ENCODE results near the gene GPI.

The GPI gene

DNA sequence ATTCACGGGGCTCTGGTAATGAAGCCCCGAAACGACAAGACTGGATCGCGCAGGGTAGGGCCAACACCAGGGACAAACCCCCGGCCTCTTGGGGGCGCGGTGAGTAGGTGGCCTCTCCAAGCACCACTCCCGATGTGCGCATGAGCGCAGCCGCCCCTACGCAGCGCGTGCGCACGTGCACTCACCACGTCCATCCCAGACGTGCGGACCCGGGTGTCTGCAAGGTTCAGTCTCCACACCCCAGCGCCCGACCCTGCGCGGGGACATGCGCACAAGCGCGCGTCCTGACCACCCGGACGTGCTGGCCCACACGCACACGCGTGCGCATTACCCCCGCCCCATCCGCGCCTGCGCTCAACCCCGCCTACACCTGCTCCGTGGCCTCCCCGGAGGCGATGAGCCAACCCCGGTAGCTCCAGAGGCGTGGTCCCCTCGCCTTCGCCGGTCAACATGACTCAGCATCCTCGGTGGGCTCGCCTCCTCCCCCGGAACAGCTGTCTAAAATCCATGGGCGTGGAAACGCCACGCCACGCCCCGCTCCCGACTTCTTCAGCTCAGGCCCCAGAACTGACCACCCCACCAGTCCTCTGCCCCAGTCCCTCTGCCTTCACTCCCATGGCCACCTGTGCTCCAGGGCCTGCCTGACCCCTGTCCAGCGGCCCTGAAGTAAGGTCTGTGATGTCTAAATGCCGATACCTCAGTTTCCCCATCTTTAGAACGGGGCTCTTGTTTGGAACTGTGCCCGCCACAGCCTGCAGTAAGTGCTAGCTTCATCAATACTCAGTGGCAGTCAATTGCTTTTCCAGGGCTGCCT lies 5.6 kb upstream of the GPI start:
- WGBS, 2 experiments (ENCODE audit: insufficient coverage in 2 of 2): 8 to 9% methylated on average over 56 to 58 of the region's 61 CpGs
- peak overlapping the region; percentile 38 for H3K4me3 ChIP-seq (ENCODE audit: extremely low read depth, insufficient read depth, low read length, poor library complexity, severe bottlenecking)

DNA sequence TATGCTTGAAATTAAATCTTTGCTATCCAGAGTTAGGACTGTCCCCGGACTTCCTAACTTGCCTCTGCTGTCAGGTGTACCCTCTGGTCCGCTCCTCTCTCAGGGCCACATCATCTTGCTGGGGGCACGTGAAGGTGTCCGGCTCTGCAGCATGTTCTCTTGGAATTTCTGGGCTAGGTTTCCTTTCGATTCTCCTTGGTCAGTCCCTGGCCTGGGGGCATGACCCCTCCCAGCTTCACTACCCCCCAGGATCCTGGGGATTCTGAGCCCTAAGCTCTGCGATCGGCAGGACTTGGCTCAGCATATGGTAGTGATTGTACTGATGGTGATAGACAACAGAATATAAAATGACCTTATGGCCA lies 5.1 kb upstream of the GPI start:
- peaks cover 7% of the 10 kb centered on the region for H3K4me1 ChIP-seq (ENCODE audit: control insufficient read depth, insufficient read depth, low read length, poor library complexity, severe bottlenecking)
- no peaks in the 10 kb centered on the region for H3K9me3 ChIP-seq (ENCODE audit: control insufficient read depth, low read length)
- peaks cover 7% of the 10 kb centered on the region for H3K36me3 ChIP-seq (ENCODE audit: control insufficient read depth, insufficient read depth, low read length)
- peak overlapping the region; percentile 65 for H3K27ac ChIP-seq (ENCODE audit: low read depth, low read length, severe bottlenecking)
- peak overlapping the region; percentile 38 for H3K4me3 ChIP-seq (ENCODE audit: extremely low read depth, insufficient read depth, low read length, poor library complexity, severe bottlenecking)
- 93 to 94% methylated on average over 6 of the region's 7 CpGs for WGBS, 2 experiments (ENCODE audit: insufficient coverage in 2 of 2)

More for the DNA sequence above, 5.6 kb upstream of the GPI start:
- peak overlapping the region; percentile 65 for H3K27ac ChIP-seq (ENCODE audit: low read depth, low read length, severe bottlenecking)
- H3K4me1 ChIP-seq (ENCODE audit: control insufficient read depth, insufficient read depth, low read length, poor library complexity, severe bottlenecking): peaks cover 7% of the 10 kb centered on the region
- no peaks in the 10 kb centered on the region for H3K9me3 ChIP-seq (ENCODE audit: control insufficient read depth, low read length)
- H3K36me3 ChIP-seq (ENCODE audit: control insufficient read depth, insufficient read depth, low read length): peaks cover 13% of the 10 kb centered on the region

DNA sequence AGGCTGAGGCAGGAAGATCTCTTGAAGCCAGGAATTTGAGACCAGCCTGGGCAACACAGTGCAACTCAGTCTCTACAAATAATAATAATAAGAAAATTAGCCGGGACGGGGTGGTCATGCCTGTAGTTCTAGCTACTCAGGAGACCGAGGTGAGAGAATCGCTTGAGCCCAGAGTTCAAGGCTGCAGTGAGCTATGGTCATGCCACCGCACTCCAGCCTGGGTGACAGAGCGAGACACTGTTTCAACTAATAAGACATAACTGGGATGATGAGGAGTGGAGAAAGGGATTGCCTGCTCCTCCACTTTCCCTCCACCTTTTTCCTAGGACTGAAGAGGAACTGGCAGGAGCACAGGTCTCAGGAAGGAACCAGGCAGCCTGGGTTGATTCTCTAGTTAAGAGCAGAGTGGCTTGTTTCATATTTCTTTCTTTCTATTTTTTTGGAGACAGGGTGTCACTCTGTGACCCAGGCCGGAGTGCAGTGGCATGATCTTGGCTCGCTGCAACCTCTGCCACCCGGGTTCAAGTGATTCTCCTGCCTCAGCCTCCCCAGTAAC lies 4.6 kb upstream of the GPI start:
- 84 to 92% methylated on average over 7 of the region's 9 CpGs for WGBS, 2 experiments (ENCODE audit: insufficient coverage in 2 of 2)
- H3K36me3 ChIP-seq (ENCODE audit: control insufficient read depth, insufficient read depth, low read length): peaks cover 3% of the 10 kb centered on the region

DNA sequence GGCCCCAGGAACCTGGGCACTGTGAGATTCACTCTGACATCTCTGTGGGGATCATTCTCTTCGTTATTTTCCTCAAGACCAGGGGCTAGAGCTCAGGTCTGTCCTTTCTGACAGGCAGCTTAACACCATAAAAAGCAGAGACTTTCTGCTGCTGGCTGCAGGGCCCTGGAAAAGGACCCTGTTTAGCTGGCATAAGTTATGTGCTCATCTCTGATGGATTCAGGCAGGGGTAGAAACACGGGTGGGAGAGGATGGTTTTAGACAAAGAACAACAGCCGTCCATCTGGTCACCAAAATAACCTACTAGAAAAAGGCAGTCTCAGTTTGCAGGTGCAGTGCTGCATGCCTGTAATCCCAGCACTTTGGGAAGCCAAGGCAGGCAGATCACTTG lies 2.3 kb upstream of the GPI start:
- no peaks in the 10 kb centered on the region for H3K9me3 ChIP-seq (ENCODE audit: control insufficient read depth, low read length)
- no peak overlapping the region for H3K4me3 ChIP-seq (ENCODE audit: extremely low read depth, insufficient read depth, low read length, poor library complexity, severe bottlenecking)
- no peak overlapping the region for H3K27ac ChIP-seq (ENCODE audit: low read depth, low read length, severe bottlenecking)
- H3K4me1 ChIP-seq (ENCODE audit: control insufficient read depth, insufficient read depth, low read length, poor library complexity, severe bottlenecking): peaks cover 7% of the 10 kb centered on the region
- 80 to 100% methylated on average over 1 of the region's 3 CpGs for WGBS, 2 experiments (ENCODE audit: insufficient coverage in 2 of 2)
- peaks cover 14% of the 10 kb centered on the region for H3K36me3 ChIP-seq (ENCODE audit: control insufficient read depth, insufficient read depth, low read length)

More for the DNA sequence above, 4.6 kb upstream of the GPI start:
- Histone ChIP-seq H3K4me3 (ENCODE audit: extremely low read depth, insufficient read depth, low read length, poor library complexity, severe bottlenecking) (no peak overlapping the region), H3K27ac (ENCODE audit: low read depth, low read length, severe bottlenecking) (no peak overlapping the region), H3K9me3 (ENCODE audit: control insufficient read depth, low read length) (no peaks in the 10 kb centered on the region), H3K4me1 (ENCODE audit: control insufficient read depth, insufficient read depth, low read length, poor library complexity, severe bottlenecking) (peaks cover 7% of the 10 kb centered on the region)

DNA sequence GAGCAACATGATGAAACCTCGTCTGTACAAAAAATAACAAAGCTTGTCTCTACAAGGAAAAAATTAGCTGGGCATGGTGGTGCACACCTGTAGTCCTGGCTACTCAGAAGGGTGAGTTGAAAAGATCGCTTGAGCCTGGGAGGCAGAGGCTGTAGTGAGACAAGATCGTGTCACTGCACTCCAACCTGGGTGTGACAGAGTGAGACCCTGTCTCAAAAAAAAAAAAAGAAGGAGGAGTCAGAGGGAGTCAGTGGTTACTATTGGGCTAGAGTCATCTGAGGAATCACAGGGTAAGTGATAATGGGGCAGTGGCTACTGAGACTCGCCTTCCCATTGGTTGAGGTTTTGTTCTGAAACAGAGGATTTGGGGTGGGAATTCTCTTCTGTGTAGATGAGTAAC lies 1.9 kb upstream of the GPI start:
- Histone ChIP-seq H3K4me3 (ENCODE audit: extremely low read depth, insufficient read depth, low read length, poor library complexity, severe bottlenecking) (no peak overlapping the region), H3K9me3 (ENCODE audit: control insufficient read depth, low read length) (no peaks in the 10 kb centered on the region), H3K36me3 (ENCODE audit: control insufficient read depth, insufficient read depth, low read length) (peaks cover 18% of the 10 kb centered on the region), H3K27ac (ENCODE audit: low read depth, low read length, severe bottlenecking) (no peak overlapping the region), H3K4me1 (ENCODE audit: control insufficient read depth, insufficient read depth, low read length, poor library complexity, severe bottlenecking) (peaks cover 7% of the 10 kb centered on the region)
- 74 to 78% methylated on average over 4 of the region's 4 CpGs for WGBS, 2 experiments (ENCODE audit: insufficient coverage in 2 of 2)

DNA sequence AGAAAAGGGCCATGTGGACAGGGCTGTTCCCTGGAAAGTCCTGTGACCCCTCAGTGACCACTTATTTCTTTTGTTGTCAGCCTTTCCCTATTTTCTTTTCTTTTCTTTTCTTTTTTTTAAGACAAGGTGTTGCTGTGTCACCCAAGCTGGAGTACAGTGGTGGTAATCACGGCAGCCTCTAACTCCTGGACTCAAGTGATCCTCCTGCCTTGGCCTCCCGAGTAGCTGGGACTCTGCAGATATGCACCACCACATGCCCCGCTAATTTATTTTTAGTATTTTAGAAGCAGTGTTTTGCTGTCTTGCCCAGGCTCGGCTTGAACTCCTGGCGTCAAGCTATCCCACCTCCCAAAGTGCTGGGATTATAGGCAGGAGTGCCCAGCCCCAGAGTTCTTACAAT lies 1.1 kb upstream of the GPI start:
- WGBS, 2 experiments (ENCODE audit: insufficient coverage in 2 of 2): 95 to 100% methylated on average over 1 to 4 of the region's 5 CpGs
- Histone ChIP-seq H3K4me3 (ENCODE audit: extremely low read depth, insufficient read depth, low read length, poor library complexity, severe bottlenecking) (no peak overlapping the region), H3K36me3 (ENCODE audit: control insufficient read depth, insufficient read depth, low read length) (peaks cover 27% of the 10 kb centered on the region), H3K4me1 (ENCODE audit: control insufficient read depth, insufficient read depth, low read length, poor library complexity, severe bottlenecking) (no peaks in the 10 kb centered on the region), H3K9me3 (ENCODE audit: control insufficient read depth, low read length) (no peaks in the 10 kb centered on the region), H3K27ac (ENCODE audit: low read depth, low read length, severe bottlenecking) (no peak overlapping the region)

DNA sequence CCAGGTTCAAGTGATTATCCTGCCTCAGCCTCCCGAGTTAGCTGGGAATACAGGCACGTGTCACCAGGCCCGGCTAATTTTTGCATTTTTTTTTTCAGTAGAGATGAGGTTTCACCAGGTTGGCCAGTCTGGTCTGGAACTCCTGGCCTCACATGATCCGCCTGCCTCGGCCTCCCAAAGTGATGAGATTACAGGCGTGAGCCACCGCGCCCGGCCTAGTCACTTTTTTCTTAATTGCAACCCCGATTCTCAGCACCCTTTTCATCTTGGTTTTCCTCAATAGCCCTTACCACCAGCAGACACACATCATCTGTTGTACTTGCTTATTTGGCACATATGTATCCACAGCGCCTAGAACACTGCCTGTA lies 550 bp upstream of the GPI start:
- Histone ChIP-seq H3K36me3 (ENCODE audit: control insufficient read depth, insufficient read depth, low read length) (peaks cover 32% of the 10 kb centered on the region), H3K27ac (ENCODE audit: low read depth, low read length, severe bottlenecking) (no peak overlapping the region), H3K4me3 (ENCODE audit: extremely low read depth, insufficient read depth, low read length, poor library complexity, severe bottlenecking) (peak overlapping the region; percentile 79), H3K4me1 (ENCODE audit: control insufficient read depth, insufficient read depth, low read length, poor library complexity, severe bottlenecking) (no peaks in the 10 kb centered on the region), H3K9me3 (ENCODE audit: control insufficient read depth, low read length) (no peaks in the 10 kb centered on the region)
- WGBS, 2 experiments (ENCODE audit: insufficient coverage in 2 of 2): 86 to 87% methylated on average over 10 to 11 of the region's 11 CpGs

DNA sequence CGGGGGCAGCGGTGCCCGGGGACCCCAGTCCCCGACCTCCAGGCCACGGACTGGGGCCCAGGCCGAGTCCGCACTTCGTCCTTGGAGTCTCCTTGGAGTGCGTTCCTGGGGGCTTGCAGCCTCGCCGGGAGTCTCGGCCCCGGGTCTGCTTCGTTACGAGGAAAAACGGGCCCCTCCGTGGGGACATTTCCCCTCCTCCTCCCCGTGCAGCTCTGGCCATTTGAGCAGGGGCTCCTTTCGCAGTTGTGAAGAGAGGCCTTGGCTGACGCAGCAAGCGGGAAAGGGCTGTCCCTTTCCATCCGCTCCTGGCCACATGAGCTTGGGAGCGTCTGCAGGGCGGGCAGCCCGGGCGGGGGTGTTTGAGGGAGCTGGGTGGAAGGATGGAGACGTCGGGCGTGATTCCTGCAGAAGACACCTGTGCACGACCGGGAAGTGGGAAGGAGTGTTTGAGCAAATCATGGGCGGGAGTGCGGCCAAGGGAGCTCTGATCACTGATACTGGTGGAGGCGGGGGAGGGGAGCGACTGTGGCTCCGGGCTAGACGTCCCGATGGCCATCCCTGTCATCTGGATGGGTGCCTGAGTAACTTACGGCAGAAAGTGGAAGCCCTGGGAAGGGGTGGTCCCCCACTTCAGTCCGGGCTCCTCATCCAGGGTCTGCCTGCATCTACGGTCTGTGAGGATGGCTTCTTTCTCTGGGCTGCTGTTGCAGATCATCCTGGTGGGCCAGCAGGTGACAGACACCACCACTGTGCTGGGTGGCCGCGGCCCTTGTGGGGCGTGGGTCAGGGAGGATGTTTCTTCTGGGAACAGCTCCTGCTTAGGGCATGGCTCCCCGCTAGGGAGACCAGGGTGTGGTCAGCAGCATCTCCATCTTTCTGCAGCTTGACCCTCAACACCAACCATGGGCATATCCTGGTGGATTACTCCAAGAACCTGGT lies 736 bp downstream of the GPI start:
- Histone ChIP-seq H3K36me3 (ENCODE audit: control insufficient read depth, insufficient read depth, low read length) (peaks cover 39% of the 10 kb centered on the region), H3K4me1 (ENCODE audit: control insufficient read depth, insufficient read depth, low read length, poor library complexity, severe bottlenecking) (no peaks in the 10 kb centered on the region), H3K9me3 (ENCODE audit: control insufficient read depth, low read length) (no peaks in the 10 kb centered on the region), H3K27ac (ENCODE audit: low read depth, low read length, severe bottlenecking) (no peak overlapping the region), H3K4me3 (ENCODE audit: extremely low read depth, insufficient read depth, low read length, poor library complexity, severe bottlenecking) (peak overlapping the region; percentile 79)
- WGBS, 2 experiments (ENCODE audit: insufficient coverage in 2 of 2): 13% methylated on average over 38 of the region's 45 CpGs

DNA sequence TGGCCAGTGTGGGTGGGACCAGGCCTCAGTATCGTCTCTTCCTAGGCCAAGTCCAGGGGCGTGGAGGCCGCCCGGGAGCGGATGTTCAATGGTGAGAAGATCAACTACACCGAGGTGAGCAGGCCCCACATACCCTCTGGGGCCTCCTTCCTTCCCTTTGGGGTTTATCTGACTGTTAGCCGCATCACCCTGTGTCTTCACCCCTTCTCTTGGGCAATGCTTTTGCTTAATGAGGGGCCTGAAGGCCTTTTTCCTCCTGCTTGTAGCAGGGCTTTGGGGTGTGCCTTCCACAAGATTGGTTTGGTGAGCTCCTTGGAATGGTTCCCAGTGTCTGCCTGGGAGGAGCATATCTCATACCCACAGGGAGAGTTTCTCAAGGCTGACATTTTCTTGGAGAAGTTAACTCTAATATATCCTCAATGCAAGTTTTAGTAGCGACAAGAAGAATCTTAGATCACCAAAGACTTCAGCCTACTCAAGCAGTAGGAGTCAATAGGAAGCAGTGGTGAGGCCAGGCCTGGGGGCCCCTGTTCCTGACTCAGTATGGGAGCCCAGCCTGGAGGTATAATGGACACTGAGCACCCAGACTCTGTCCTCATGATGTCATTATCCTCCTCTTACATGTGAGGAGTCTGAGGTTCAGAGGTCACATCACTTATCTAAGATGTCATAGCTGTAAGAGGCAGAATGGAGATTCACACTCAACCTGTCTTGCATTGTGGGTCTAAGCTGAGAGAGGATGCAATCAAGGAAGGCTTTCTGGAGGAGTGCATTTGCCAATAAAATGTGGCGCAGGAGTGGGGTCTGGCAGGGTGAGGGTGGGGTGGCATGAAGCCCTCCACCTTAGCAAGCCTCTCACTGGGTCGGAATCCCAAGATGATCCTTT lies 2.0 kb downstream of the GPI start:
- H3K27ac ChIP-seq (ENCODE audit: low read depth, low read length, severe bottlenecking): no peak overlapping the region
- 92 to 100% methylated on average over 6 to 9 of the region's 10 CpGs for WGBS, 2 experiments (ENCODE audit: insufficient coverage in 2 of 2)
- no peaks in the 10 kb centered on the region for H3K4me1 ChIP-seq (ENCODE audit: control insufficient read depth, insufficient read depth, low read length, poor library complexity, severe bottlenecking)
- H3K9me3 ChIP-seq (ENCODE audit: control insufficient read depth, low read length): no peaks in the 10 kb centered on the region
- peaks cover 46% of the 10 kb centered on the region for H3K36me3 ChIP-seq (ENCODE audit: control insufficient read depth, insufficient read depth, low read length)
- H3K4me3 ChIP-seq (ENCODE audit: extremely low read depth, insufficient read depth, low read length, poor library complexity, severe bottlenecking): no peak overlapping the region

DNA sequence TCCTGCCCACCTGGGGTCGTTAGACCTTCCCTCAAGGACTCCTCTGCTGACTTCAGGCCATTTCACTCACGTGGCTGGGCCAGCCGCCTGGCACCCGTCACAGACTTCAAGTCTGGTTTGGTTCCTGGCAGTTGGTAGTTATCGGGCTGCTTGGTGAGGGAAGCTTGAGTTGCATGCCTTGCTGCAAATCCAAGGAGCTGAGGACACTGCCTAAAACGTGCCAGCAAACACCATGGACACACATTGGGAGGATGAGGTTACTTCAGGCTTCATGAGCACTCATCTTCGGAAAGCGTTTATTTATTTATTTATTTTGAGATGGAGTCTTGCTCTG lies 2.6 kb downstream of the GPI start:
- Histone ChIP-seq H3K36me3 (ENCODE audit: control insufficient read depth, insufficient read depth, low read length) (peaks cover 46% of the 10 kb centered on the region), H3K4me3 (ENCODE audit: extremely low read depth, insufficient read depth, low read length, poor library complexity, severe bottlenecking) (no peak overlapping the region), H3K9me3 (ENCODE audit: control insufficient read depth, low read length) (no peaks in the 10 kb centered on the region), H3K4me1 (ENCODE audit: control insufficient read depth, insufficient read depth, low read length, poor library complexity, severe bottlenecking) (no peaks in the 10 kb centered on the region), H3K27ac (ENCODE audit: low read depth, low read length, severe bottlenecking) (no peak overlapping the region)
- 95 to 96% methylated on average over 5 of the region's 8 CpGs for WGBS, 2 experiments (ENCODE audit: insufficient coverage in 2 of 2)
